Fibroblast of gingiva (primary cell): Measurements from ENCODE around the gene SH3GL1.

ENCODE experiments used
- DNase-seq: peaks from one replicate; pipeline ENCODE4 v3.0.0-alpha.2; 2011; ENCODE audit warnings: low read depth

SH3GL1 gene

GRCh38 chr19:4375164-4376027 lies 25.0 kb downstream of the SH3GL1 start:
- peak; percentile 90 for DNase-seq

DNA sequence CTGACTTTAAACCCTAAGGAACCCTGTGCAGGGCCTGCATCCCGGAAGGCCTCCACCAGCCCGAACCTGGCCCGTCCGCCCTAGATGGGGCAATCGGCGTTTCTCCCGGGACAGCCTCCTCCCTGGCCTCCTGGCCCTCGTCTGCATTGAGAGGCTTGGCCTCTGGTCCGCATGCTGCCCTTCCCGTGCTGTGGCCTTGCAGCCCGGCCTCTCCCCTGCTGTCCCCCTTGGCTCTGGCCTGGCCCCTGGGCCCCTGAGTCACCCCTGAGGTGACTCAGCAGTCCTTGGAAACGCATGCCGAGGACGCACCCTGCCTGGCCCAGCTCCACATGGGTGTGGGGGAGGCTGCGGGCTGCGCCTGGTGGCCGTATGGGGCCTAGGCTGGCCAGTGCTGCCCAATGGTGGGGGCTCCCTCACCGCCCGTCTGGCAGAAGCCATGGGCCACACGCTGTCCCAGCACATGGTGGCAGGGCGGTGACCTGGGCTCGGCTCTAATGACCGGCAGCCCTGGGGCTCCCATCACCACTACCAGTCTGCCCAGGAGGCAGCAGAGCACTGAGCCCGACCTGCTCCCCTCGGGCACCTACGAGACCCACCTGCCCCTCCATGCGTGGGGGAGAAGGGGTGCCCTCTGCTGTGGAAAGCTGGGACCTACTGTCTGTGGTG lies 25.7 kb downstream of the SH3GL1 start:
- peak; percentile 98 for DNase-seq

DNA sequence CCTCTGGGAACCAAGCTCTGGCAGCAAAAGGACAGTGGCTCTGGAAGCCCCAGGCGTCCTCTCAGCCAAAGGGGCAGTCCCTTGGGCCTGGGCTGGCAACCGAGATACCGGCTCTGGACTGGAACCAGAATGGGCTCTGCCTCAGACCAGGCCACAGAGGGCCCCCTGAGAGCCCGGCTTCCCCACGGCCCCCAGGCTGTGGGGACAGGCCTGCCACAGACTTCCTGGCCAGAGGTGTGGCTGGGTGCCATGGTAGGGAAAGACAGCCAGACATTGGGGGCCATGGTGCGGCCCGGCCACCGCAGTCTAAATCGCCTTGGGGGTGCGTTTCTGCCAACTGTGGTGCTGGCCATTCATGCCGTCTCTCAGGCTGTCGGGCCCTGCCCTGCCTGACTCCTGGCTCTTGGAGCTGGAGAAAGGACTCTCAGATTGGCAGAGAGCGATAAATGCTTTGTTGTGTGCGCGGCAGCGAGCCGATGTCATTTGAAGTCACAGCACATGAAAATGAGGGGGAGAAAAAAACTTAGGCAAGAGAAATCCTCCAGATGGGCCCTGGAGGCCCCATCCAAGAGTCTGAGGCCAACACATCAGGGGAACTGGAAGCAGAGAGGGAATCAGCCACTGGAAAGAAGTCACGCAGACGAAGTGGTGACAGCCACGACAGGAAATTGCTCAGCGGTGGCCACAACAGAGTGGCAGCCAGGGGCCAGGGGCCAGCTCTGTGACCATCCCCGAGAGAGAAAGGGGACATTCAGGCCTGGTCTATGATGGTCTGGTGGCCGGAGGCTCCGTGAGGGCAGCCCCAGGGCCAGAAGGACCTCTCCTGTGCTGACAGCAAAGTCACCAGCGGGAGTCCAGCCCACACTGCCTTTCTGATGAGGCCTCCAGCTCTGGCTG lies 26.5 kb downstream of the SH3GL1 start:
- DNase-seq, result peak; percentile 67

DNA sequence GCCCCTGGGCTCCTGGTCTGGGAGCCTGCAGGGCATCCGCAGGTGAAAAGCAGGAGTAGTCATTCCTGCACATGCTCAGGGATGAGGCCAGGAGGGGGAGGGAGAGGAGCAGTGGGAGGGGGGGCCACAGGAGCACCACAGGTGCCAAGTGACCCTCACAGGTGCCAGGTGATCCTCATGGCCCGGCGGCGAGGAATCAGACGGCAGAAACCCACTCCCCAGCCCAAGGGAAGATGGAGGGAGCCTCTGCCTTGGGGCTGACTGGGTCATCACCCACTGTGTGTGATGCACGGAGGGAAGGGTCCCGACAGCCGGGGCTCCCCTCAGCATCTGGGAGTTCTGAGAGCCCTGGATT lies 27.4 kb downstream of the SH3GL1 start:
- DNase-seq, result no peak

DNA sequence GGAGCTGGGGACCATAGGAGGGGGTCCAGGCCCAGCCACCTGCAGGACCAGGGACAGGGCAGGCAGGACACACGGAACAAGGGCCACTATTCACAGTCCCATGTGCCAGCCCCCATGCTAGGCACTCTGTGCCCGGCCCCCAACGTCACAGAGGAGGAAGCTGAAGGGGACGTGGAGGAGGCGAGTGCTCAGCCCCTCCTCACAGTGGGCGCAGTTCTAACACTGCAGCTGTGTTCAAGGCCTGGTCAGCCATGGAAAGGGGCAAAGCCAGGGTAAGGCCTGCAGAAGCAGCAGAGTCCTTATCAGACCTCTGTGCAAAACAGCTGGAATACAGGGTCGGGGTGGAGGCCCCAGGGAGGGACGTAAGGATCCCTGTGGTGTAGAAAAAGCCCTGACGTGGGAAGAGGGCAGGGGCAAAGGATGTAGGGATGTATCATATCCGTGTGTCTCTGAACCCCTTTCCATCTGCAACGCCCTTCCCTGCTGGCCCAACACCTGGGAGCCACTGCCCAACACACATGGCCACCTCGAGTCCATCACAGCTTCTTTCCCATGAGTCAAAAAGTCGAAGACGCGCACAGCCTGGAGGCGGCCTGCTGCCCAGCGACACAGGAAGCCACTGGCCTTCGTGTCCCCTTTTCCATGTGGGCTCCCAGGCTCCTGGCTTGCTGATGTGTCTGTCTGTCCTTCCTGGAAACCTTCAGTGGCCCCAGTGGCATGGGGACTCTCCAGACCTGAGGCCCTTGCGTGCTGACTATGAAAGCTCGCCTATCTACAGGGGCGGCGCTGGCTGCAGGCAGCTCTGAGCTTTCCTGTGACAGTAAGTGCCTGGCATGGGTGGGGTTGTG lies 28.0 kb downstream of the SH3GL1 start:
- no peak for DNase-seq

DNA sequence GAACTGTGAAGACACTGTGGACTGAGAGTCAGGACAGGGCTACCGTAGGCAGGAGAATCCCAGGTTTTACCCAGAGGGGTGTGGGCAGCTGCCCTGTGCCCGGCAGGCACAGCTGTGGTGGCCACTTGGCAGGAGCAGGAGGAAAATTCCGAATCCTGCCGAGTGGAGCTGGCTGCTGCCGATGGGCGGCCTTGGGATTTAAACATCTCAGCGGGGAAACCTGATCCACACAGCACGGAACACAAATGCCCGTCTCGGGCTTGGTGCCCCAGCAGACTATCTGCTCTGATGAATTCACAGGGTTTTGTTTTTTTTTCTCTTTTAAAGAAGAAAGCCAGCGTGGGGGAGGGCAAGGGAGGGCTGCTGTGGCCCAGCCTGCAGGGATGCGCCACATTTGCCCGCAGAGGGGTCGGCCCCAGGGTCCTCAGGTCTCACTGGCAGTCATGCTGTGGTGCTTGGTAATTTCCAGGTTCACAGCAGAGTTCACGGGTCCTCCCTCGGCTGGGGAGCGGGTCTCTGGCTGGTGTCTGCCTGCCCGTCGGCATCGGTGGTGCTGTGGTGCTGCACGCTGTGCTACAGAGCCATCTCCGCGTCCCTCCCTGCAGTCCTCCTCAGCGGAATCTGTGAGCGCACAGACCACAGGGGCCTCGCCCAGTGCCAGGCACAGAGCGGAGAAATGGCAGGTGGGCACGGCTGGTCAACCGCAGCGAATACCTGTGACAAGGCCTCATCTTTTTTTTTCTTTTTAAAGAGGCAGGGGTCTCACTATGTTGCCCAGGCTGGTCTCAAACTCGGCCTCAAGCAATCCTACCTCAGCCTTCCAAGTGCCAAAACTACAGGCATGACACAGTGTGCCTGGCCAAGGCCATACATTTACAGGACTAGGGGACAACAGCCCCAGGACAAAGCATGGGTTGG lies 28.8 kb downstream of the SH3GL1 start:
- peak; percentile 84 for DNase-seq

GRCh38 chr19:4370418-4371041 lies 29.8 kb downstream of the SH3GL1 start:
- DNase-seq, result no peak

GRCh38 chr19:4369888-4370260 lies 30.5 kb downstream of the SH3GL1 start:
- peak; percentile 57 for DNase-seq

DNA sequence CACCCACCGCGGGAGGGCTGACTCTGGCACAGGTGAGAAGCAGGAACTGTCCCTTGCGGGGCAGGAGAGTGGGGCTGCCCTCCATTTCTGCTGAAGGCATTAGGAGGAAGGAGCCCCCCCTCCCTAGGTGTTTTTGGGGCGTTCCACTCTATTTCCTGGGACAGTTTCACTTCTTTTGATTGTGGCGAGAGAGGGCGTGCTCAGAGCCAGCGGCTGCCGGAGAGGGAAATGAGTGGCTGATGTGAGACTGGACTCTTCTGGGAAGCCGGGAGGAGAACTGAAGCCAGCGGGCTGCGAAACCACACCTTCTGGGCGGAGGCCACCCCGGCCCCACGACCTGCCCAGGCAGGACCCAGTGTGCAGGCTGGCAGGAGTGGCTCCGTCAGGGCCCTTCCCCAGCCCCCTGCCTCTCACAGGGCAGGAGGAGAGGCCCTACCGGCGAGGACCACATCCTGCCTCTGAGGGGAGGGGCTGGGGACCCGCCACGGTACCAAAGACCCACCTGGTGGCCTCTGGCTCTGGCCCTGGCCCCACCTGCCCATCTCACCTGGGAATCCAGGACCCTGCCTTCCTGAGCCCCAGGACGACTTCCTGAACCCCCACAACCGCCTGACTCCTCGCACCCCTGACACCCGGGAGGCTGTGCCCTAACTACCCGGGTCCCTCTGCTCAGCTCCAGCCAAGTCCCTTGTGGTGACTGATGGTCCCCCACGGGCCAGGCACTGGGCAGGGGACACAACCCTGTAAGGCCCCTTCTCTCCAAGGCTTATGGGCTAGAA lies 31.0 kb downstream of the SH3GL1 start:
- no peak for DNase-seq

- DNase-seq, result no peak
Measured at GRCh38 chr19:4368128-4368820, 32.1 kb downstream of the SH3GL1 start.

DNA sequence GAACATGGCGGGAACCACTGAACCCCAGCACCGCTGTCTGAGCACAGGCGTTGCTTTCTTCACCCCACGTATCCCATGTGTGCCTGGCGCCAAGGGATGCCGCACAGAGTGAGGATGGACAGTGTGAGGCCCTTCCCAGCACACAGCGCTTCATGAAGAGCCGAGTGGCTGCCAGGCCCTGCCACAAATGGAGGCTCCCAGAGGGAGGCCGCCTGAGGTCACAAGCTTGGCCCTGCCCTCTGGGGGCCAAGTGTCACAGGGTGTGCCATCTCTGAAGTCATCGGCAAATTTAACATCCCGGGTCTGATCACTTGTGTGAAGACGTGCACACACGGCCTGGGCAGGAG lies 32.6 kb downstream of the SH3GL1 start:
- DNase-seq, result no peak

- no peak for DNase-seq
Measured at GRCh38 chr19:4367336-4367723, 33.0 kb downstream of the SH3GL1 start.

GRCh38 chr19:4366666-4367335 lies 33.5 kb downstream of the SH3GL1 start:
- no peak for DNase-seq

DNA sequence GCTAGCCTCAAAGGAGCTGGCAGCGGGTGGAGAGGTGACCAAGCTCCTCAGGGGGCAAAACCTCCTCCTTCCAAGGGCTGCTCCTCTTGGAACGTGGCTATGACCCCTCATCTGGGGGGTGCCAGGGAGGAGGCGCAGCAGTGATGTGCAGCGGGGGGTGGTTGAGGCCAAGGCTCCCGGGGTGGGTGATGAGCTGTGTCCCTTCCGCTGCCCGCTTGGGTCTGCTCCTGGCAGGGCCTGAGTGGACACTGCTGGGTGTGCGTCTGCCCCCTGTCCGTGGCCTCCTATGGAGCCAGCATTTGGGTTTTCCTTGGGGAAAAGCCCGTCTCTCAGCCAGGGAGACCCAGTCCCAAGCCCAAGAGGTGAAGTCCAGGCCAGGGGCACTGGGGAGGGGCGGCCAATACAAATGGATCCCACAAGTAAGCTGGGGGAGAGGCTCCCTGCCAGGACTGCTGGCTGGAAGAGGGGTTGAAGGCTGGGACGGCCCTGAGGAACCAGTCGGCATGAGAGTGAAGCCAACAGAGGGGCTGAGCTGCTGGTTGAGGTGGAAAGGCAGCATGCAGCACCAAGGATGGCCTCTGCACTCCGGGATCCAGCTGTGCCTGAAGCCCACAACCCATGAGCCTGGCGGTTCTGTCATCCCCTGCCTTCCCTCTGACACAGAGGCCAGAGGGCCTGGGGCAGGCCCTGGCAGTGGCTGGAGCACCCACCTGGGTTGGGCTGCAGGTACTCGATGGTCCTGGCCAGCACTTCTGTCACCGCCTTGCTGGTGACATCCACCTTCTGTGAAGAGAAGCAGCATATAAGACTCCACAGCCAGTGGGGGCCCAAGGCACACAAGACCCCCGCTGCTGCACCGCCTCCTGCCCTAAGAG lies 34.3 kb downstream of the SH3GL1 start:
- DNase-seq, result no peak

DNA sequence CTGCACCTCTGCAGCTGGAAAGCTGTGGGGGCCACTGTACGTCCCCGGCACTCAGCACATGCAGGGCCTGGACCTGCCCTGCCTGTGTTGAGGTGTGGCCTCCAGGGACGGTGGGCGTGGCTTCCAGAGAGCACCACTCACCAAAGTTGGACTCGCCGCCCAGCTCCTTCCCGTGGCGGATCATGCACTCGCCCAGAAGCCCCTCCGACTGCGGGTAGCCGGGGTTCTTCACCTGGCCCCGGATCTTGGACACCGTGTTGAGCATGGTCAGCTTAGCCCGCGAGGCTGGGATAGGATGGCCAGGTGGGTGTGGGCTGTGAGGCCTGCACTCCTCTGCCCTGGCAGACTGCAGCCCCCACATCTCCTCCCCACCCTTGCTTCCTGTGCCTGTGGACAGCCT lies 35.0 kb downstream of the SH3GL1 start:
- no peak for DNase-seq

DNA sequence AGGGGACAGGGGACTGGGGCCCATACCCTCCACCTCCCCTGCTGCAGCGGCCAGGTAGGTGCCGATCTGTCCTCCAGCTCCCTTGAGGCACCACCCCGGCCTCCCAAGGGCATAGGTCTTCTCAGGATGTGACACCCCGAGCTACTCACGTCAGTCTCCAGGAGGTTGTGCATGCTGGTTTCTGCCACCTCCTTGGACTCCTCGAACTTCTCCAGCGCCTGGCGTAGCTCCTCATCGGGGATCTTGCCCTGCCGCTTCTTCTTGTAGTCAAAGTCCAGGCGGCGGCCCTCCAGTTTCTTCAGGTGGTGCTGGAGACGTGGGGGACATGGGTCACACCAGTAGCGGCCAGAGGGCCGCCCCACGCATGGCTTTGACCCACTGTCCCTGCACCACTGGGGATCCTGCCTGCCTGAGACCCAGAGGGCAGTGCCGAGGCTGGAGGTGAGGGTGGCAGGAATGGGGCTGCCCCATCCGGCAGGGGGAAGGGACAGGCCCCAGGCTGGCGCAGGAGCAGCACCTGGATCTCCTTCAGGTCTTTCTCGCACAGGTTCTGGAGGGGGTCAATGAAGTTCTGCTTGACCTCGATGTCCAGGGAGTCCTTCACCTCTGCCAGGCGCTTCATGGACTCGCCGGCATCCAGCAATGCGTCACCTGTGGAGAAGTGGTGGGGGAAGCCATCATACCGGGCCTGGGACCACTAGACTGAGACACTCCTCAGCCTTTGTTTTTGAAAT lies 36.6 kb downstream of the SH3GL1 start:
- DNase-seq, result no peak
